ENCODE results near the gene GLRX. TPM values are rescaled to one million over a fixed set of nuclear protein-coding genes. Genes with fewer than 3 reads are reported as not detected.
"Not testable (repeated sequence)": the region's sequence is repeated elsewhere in the genome, so short reads cannot be mapped to it uniquely, and the experiment has no call there.

Gene GLRX
- total RNA-seq, 1 donor from 2014 or later = 41.3 TPM

DNA sequence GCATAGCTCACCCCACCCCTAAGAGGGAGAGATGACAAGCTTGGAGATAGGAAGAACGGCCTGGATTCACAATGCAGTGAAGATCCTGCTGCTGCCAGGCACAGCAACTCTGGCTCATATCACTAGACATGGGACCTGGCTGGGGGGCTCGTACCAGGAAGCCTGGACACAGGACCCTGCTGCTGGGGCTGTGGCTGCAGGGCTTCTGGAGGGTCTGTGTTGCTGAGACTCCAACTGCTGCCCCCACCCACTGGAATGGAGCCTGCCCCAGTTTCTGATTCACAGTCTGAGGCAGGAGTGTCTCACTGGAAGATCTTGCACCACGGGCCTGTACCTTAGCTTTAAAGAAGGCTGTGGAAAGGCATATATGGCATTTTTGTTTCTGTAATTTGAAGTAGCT lies 31.0 kb upstream of the GLRX start:
- ATAC-seq (peak; percentile 4), DNase-seq (ENCODE audit: low spot score) (no peak)

DNA sequence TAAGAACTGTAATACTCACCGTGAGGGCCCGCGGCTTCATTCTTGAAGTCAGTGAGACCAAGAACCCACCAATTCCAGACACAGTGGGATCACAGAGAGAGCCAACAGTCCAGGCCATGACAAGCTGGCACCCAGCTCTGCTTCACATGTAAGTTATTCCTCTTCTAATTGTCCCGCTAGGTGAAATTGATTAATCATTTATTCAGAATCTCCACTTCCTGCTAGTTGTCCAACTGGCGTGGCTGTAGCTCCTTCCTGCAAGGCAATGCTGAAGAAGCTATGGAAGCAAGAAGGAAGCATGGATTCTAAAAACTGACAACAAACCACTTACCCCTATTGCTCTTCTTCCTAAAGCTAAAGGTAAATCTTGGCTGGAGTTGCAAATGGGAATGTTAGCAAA lies 30.0 kb upstream of the GLRX start:
- DNase-seq (ENCODE audit: low spot score) = no peak
- peak; percentile 5 for ATAC-seq

- DNase-seq (ENCODE audit: low spot score); ATAC-seq: not testable (repeated sequence)
Observed at GRCh38 chr5:95851141-95851540, 28.6 kb upstream of the GLRX start.

DNA sequence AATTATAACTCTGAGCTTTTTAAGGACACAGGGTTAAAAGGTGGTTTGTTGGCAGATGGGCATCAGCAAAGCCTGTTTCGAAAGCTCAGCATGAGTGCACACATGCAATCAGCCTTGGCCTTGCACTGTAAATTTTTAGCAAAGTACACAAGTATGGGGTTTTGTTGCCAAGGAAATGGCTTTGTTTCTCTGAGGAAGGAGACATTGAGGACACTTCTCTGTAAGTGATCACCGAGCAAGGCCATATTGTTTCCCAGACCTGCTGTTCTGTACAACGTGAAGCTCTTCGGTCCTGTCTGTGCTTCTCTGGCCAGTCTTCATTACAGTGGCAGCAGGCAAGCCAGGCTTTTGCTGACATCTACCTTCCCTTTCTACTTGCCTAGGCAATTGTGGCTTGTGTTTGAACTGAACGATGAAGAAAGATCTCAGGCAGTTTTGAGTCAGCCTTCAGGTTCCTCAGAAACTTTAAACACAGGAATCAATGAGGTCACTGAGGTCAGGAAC lies 27.9 kb upstream of the GLRX start:
- ATAC-seq = peak; percentile 38
- peak; percentile 75 for DNase-seq (ENCODE audit: low spot score)

DNA sequence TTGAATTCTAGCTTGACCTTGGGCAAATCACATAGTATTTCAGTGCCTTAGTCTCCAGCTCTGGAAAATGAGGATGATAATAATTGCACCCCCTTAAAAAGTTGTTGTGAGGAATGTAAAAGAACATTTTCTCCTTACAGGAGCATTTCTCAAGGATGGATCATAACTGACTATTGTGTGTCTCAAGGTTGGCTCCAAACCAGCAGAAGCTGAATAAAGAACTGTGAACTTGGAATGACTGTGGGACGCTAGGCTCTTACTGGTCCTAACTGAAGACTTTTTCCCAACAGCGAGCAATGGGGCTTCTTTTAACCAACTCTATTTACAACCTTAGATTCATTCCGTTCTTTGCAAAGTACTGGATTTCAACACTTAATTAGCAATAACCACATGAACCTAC lies 26.2 kb upstream of the GLRX start:
- DNase-seq (ENCODE audit: low spot score) (no peak), ATAC-seq (no peak)

DNA sequence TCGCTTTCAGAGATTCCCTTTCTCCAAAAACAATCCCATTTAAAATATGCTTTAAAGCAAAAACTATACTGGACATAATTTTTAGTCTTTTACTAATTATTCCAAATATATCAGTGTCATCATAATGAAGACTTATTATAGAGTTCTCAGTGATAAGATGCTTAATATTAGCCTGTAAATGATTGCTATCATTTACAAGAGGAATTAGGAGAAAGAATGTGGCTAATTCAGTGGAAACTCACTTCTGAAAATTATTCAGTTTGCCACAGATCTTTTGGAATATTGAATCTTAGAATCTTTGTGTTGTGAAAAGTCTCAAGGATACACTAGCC lies 24.7 kb upstream of the GLRX start:
- ATAC-seq = no peak

GRCh38 chr5:95846554-95847260 lies 24.2 kb upstream of the GLRX start:
- ATAC-seq = peak; percentile 73
- DNase-seq (ENCODE audit: low spot score) = peak; percentile 78

More for the DNA sequence above, 24.7 kb upstream of the GLRX start:
- no peak for DNase-seq (ENCODE audit: low spot score)

DNA sequence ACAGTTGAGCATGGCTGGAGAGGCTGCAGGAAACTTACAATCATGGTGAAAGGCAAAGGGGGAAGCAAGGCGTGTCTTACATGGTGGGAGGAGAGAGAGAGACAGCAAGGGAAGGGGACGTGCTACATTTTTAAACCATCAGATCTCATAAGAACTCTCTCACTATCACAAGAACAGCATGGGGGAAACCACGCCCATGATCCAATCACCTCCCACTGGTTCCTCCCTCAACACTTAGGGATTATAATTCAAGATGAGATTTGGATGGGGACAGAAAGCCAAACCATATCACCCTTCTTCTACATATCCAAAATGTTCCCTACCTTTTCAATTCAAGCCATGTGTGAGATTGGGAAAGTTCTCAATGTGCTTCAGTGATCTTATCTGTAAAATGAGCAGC lies 22.9 kb upstream of the GLRX start:
- no peak for DNase-seq (ENCODE audit: low spot score)
- ATAC-seq = no peak

DNA sequence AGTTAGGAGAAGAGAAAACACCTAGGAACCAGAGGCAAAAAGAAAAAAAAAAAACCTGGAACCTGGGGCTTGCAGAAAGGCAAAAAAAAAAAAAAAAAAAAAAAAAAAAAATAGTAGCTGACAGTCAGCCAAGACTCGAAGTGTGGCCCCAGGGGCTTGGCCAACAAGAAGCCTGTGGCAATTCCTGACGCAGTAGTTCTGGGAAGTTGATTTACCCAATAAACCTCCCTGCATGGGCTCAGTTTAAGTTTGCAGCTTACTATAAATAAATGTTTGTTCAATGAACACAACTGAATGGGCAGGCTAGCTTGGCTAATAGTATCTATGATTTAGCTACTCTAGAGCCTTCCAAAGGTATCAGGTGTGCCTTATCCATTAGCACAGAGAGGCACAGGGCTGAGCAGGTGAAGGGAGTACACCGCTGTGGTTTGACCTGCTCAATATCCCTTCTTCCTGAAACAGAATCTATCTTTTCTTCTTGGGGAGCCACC lies 21.3 kb upstream of the GLRX start:
- peak; percentile 77 for DNase-seq (ENCODE audit: low spot score)
- ATAC-seq = peak; percentile 66

GRCh38 chr5:95842854-95843544 lies 20.5 kb upstream of the GLRX start:
- DNase-seq (ENCODE audit: low spot score) (peak; percentile 71), ATAC-seq (peak; percentile 44)

DNA sequence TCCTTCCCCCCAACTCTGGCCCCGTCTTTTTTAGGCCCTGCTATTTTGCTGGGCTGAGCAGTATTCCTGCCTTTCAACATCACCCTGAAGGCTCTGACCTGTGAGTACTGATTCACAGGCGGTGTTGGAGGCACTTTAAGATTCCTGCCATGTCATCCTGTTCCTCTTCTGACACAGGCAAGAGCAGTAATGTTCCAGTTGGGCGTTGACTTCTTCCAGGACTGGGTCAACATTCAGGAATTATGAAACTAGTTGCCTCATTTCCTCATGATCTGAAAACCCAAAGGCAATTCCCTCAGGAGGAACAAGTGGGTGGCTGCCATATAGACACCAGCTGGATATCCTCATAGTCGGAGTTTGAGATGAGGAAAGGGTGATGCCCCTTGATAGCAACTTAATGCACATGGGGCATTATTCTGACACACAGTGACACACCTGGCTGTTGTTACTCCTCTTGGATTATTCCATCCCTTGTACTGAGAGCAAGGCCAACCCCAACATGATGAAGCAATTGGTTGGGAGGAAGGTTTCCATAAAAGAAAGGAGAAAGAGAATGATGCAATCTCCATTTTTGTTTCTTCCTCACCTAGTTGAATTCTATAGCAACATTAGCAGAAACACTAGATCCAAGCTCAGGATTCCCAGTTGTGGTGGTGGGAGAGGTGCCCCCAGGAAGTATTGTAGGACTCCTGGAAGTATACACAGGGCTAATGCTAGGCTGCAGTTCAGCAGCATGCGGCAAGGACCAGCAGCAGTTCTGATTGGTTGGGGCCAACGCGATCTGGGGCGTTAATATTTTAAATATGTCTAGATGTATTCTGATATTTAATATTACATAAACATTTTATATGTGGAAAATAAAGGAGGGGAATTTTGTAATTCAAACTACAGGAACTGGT lies 19.6 kb upstream of the GLRX start:
- DNase-seq (ENCODE audit: low spot score) (peak; percentile 56), ATAC-seq (peak; percentile 21)

GRCh38 chr5:95840956-95841705 lies 18.6 kb upstream of the GLRX start:
- DNase-seq (ENCODE audit: low spot score) (no peak), ATAC-seq (no peak)

GRCh38 chr5:95839658-95840057 lies 17.1 kb upstream of the GLRX start:
- DNase-seq (ENCODE audit: low spot score) = no peak
- no peak for ATAC-seq

- ATAC-seq = no peak
- no peak for DNase-seq (ENCODE audit: low spot score)
Observed at GRCh38 chr5:95838556-95838955, 16.0 kb upstream of the GLRX start.

DNA sequence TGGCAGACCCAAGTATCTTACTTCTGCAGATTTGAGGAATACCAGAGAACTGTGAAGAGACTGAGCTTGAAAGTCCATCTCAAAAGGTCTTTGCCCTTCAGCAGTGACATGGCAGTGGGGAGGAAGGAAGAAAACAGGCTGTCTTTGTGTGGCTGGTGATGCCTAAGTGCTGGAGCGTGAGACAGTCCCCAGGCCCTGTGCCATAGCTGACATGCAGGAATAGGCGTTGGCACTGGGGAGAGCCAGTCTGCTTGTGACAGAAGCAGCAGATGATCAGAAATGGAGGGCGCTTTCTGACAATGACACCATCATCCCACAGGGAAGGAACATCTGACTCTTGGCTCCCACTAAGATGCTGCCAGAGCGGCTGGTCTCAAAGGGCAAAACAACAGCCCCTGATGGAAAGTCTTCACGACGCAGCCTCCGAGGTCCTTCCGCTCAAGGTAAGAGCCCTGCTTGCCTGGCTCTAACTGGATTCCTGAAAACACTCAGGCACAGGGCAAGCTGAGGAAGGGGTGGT lies 15.5 kb upstream of the GLRX start:
- peak; percentile 39 for DNase-seq (ENCODE audit: low spot score)
- no peak for ATAC-seq

DNA sequence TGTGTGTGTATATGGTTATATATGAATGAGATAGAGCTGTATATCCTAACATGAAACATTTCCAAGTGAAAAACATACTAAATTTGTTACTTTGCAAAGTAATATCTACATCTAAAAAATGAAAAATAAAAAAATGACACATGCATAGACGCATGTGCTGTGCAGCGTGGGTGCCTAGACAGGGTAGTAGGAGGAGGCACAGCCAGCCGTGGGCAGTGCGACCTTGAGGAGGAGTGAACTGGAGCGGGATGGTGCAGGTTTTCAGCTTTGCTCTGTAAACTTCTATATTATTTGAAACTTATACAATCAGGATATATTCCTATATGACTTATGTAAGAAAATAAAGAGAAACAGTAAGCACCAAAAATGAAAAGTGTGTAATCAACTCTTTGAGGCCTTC lies 15.0 kb upstream of the GLRX start:
- no peak for DNase-seq (ENCODE audit: low spot score)

DNA sequence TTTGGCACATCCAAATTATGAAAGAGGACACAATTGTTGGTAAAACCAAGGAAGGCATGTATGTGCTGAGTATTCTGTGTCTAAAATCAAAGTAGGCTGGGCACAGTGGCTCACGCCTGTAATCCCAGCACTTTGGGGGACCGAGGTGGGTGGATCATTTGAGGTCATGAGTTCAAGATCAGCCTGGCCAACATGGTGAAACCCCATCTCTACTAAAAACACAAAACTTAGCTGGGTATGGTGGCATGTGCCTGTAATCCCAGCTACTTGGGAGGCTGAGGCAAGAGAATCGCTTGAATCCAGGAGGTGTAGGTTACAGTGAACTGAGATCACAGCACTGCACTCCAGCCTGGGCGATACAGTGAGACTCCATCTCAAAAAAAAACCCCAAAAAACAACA lies 14.4 kb upstream of the GLRX start:
- DNase-seq (ENCODE audit: low spot score); ATAC-seq: not testable (repeated sequence)

More for the DNA sequence above, 15.0 kb upstream of the GLRX start:
- ATAC-seq = no peak

- ATAC-seq (no peak), DNase-seq (ENCODE audit: low spot score) (no peak)
Observed at GRCh38 chr5:95836544-95836943, 14.0 kb upstream of the GLRX start.

DNA sequence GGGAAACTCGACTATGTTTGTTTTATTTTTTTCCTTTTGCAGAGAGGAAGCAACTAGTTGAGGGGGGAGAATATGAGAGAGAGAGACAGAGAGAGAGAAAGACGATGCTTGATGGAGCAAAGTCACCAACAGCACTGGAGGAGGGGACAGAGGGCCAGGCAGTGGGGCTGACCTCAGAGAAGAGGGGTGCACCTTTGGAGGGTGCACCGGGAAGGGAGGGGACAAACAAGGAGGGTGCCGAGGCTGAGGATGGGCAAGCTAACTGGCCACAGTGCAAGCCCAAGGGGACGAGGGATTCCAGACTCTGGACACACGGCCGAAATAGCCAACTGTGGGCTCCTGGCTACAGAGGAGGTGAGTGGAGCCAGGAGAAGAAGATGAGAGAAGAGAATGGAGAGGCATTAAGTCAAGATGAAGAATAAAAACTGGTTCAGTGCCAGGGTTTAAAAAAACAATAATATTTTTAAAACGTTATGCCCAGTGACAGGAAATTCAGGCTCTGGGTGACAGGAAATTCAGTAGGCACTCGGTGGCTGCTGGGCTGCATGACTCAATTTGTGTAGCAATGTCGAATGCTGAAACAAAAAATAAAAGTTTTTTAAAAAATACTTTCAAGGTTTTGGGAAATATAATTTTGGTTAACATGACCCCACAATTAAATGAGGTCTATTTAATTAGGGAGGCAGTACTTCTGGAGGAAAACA lies 13.3 kb upstream of the GLRX start:
- peak; percentile 49 for DNase-seq (ENCODE audit: low spot score)

GRCh38 chr5:95832664-95833063 lies 10.1 kb upstream of the GLRX start:
- DNase-seq (ENCODE audit: low spot score) = no peak
- no peak for ATAC-seq

More for the DNA sequence above, 13.3 kb upstream of the GLRX start:
- peak; percentile 38 for ATAC-seq
